HepG2 (cell line): ENCODE results near the gene SIRT5. TPM values are rescaled to one million over a fixed set of nuclear protein-coding genes. Genes with fewer than 3 reads are reported as not detected.
A peak's percentile ranks its signal among the peaks of the same experiment; 100 is the strongest.

Experiments
- DNMT1 ChIP-seq: sonication (generic); formaldehyde crosslinking; IDR thresholded peaks from 2 replicates; pipeline ENCODE4 v1.5.1; 2020; ENCODE audit warnings: mild to moderate bottlenecking, missing genetic modification reagents
- DNMT3B ChIP-seq: conservative IDR thresholded peaks from 2 replicates; pipeline ENCODE4 v1.6.1; 2016; ENCODE audit warnings: missing biosample characterization, control low read depth
- ETS1 ChIP-seq: sonication (generic); formaldehyde crosslinking; IDR thresholded peaks from 2 replicates; pipeline ENCODE4 v1.4.0; 2020; ENCODE audit warnings: missing genetic modification reagents
- GPN1 ChIP-seq: sonication (generic); formaldehyde crosslinking; IDR thresholded peaks from 2 replicates; pipeline ENCODE4 v1.5.1; 2020; ENCODE audit warnings: missing genetic modification reagents, borderline replicate concordance
- MAF1 ChIP-seq: sonication (generic); formaldehyde crosslinking; IDR thresholded peaks from 2 replicates; pipeline ENCODE4 v1.5.0; 2020; ENCODE audit warnings: missing genetic modification reagents, borderline replicate concordance
- MTERF4 ChIP-seq: sonication (generic); formaldehyde crosslinking; IDR thresholded peaks from 2 replicates; pipeline ENCODE4 v1.8.0; 2023; ENCODE audit warnings: mild to moderate bottlenecking, missing genetic modification reagents
- PITX1 ChIP-seq: sonication (generic); formaldehyde crosslinking; IDR thresholded peaks from 2 replicates; pipeline ENCODE4 v1.5.1; 2020; ENCODE audit warnings: mild to moderate bottlenecking, missing genetic modification reagents
- PLRG1 ChIP-seq: fragments of 450-650 bp; conservative IDR thresholded peaks from 2 replicates; pipeline ENCODE4 v1.6.1; 2016
- POGZ ChIP-seq: sonication (generic); formaldehyde crosslinking; IDR thresholded peaks from 2 replicates; pipeline ENCODE4 v1.4.0; 2020; ENCODE audit warnings: mild to moderate bottlenecking, missing genetic modification reagents
- PTBP1 ChIP-seq: fragments of 200-400 bp; formaldehyde crosslinking; IDR thresholded peaks from 2 replicates; pipeline ENCODE4 v1.6.1; 2018; ENCODE audit warnings: low read length, low read depth; ENCODE audit not compliant: poor library complexity, severe bottlenecking
- SMAD1 ChIP-seq: sonication (generic); formaldehyde crosslinking; IDR thresholded peaks from 2 replicates; pipeline ENCODE4 v1.4.0; 2020; ENCODE audit warnings: missing genetic modification reagents, low read depth, mild to moderate bottlenecking, borderline replicate concordance
- SUZ12 ChIP-seq: fragments of 150-350 bp; IDR thresholded peaks from 2 replicates; pipeline ENCODE4 v1.6.1; 2014; ENCODE audit warnings: low read depth, low read length
- TCF7L2 ChIP-seq: IDR thresholded peaks from 2 replicates; pipeline ENCODE4 v1.6.1; 2011; ENCODE audit warnings: mild to moderate bottlenecking, low read depth, low read length, moderate library complexity
- ZFP91 ChIP-seq: sonication (generic); formaldehyde crosslinking; IDR thresholded peaks from 2 replicates; pipeline ENCODE4 v1.9.0; 2022; ENCODE audit warnings: missing genetic modification reagents, mild to moderate bottlenecking, borderline replicate concordance
- ZNF253 ChIP-seq: sonication (generic); formaldehyde crosslinking; IDR thresholded peaks from 2 replicates; pipeline ENCODE4 v1.8.0; 2022; ENCODE audit warnings: mild to moderate bottlenecking, missing genetic modification reagents, borderline replicate concordance
- ZNF276 ChIP-seq: sonication (generic); formaldehyde crosslinking; IDR thresholded peaks from 2 replicates; pipeline ENCODE4 v1.4.0; 2020; ENCODE audit warnings: mild to moderate bottlenecking, low read depth, missing genetic modification reagents
- ZNF329 ChIP-seq: sonication (generic); formaldehyde crosslinking; IDR thresholded peaks from 2 replicates; pipeline ENCODE4 v1.9.0; 2021; ENCODE audit warnings: low read depth, mild to moderate bottlenecking, missing genetic modification reagents
- ZNF33B ChIP-seq: sonication (generic); formaldehyde crosslinking; IDR thresholded peaks from 2 replicates; pipeline ENCODE4 v1.5.1; 2020; ENCODE audit warnings: mild to moderate bottlenecking, missing genetic modification reagents
- ZNF414 ChIP-seq: sonication (generic); formaldehyde crosslinking; IDR thresholded peaks from 2 replicates; pipeline ENCODE4 v1.5.0; 2020; ENCODE audit warnings: missing genetic modification reagents
- ZNF510 ChIP-seq: sonication (generic); formaldehyde crosslinking; IDR thresholded peaks from 2 replicates; pipeline ENCODE4 v1.4.0; 2020; ENCODE audit warnings: low read depth, mild to moderate bottlenecking, missing genetic modification reagents
- ZNF564 ChIP-seq: sonication (generic); formaldehyde crosslinking; IDR thresholded peaks from 2 replicates; pipeline ENCODE4 v1.8.1; 2023; ENCODE audit warnings: mild to moderate bottlenecking, missing genetic modification reagents
- ZNF576 ChIP-seq: sonication (generic); formaldehyde crosslinking; IDR thresholded peaks from 2 replicates; pipeline ENCODE4 v1.4.0; 2020; ENCODE audit warnings: mild to moderate bottlenecking, missing genetic modification reagents
- ZNF737 ChIP-seq: sonication (generic); formaldehyde crosslinking; IDR thresholded peaks from 2 replicates; pipeline ENCODE4 v1.5.0; 2020; ENCODE audit warnings: missing genetic modification reagents, mild to moderate bottlenecking, borderline replicate concordance
- ZSCAN25 ChIP-seq: sonication (generic); formaldehyde crosslinking; IDR thresholded peaks from 2 replicates; pipeline ENCODE4 v1.8.0; 2022; ENCODE audit warnings: mild to moderate bottlenecking, missing genetic modification reagents
- polyA plus RNA-seq, 8 experiments: library from polyadenylated mRNA; depleted of rRNA in 3 of 8; stranded (reverse) in 7 of 8; unstranded in 1 of 8; fragments of >200 nt; fragmentation: Illumina TruSeq in 4 of 8; extraction: Trizol in 4 of 8; gene quantifications; 2 replicates each; pipeline versions ENCODE4 v1.2.1 to v1.2.3, GENCODE V29; 2011 to 2016; ENCODE audit warnings: low read depth in 4 of 8, missing spikeins in 1 of 8, mixed read lengths in 1 of 8; ENCODE audit not compliant: insufficient read depth in 1 of 8
- total RNA-seq, 5 experiments: library from RNA; depleted of rRNA; stranded (reverse); fragments of >200 nt; fragmentation: Illumina TruSeq; extraction: Trizol; gene quantifications; 2 replicates each; pipeline ENCODE4 v1.2.3, GENCODE V29; 2016; ENCODE audit warnings: low read depth in 1 of 5

The SIRT5 gene
- total and polyA plus RNA-seq, 2 of the 13 experiments (the other 11 are each of a cell fraction or from before 2014, with no cell fraction given) = 14.1 to 16.6 TPM

GRCh38 chr6:13573669-13574110, 711 bp upstream of the SIRT5 start (continued):
- TF ChIP-seq ETS1 (no peak), DNMT3B (CRISPR knock-in tag) (no peak), POGZ (CRISPR knock-in tag) (no peak), PLRG1 (no peak), TCF7L2 (no peak), ZNF414 (CRISPR knock-in tag) (0 out of 2 replicates have a peak, but pooled peaks have one; percentile 34), ZNF576 (CRISPR knock-in tag) (no peak), ZNF276 (CRISPR knock-in tag) (no peak), MTERF4 (CRISPR knock-in tag) (no peak), ZNF510 (CRISPR knock-in tag) (no peak), ZSCAN25 (no peak), MAF1 (CRISPR knock-in tag) (no peak), ZFP91 (CRISPR knock-in tag) (no peak), PITX1 (CRISPR knock-in tag) (no peak), ZNF737 (CRISPR knock-in tag) (no peak), ZNF253 (CRISPR knock-in tag) (no peak), ZNF33B (CRISPR knock-in tag) (no peak), ZNF564 (CRISPR knock-in tag) (no peak), SMAD1 (no peak), SUZ12 (no peak), ZNF329 (CRISPR knock-in tag) (0 out of 2 replicates have a peak, but pooled peaks have one; percentile 21), DNMT1 (CRISPR knock-in tag) (no peak), PTBP1 (no peak), GPN1 (no peak)
